HL-60 (cell line): ENCODE data around the gene TMEM121.

Experiments used
- CTCF ChIP-seq: IDR thresholded peaks from one replicate; pipeline ENCODE4 v1.5.1; 2011; ENCODE audit warnings: low read length, control low read depth, inconsistent platforms; ENCODE audit not compliant: insufficient read depth
- GABPA ChIP-seq: IDR thresholded peaks from 2 replicates; pipeline ENCODE4 v1.6.1; 2012; ENCODE audit warnings: low read depth
- POLR2AphosphoS5 ChIP-seq: IDR thresholded peaks from 2 replicates; pipeline ENCODE4 v1.6.1; 2012; ENCODE audit warnings: low read depth
- REST ChIP-seq: IDR thresholded peaks from 2 replicates; pipeline ENCODE4 v1.6.1; 2012; ENCODE audit warnings: low read depth; ENCODE audit not compliant: insufficient replicate concordance
- SPI1 ChIP-seq: IDR thresholded peaks from 2 replicates; pipeline ENCODE4 v1.6.1; 2012; ENCODE audit warnings: low read depth, mild to moderate bottlenecking, borderline replicate concordance

DNA sequence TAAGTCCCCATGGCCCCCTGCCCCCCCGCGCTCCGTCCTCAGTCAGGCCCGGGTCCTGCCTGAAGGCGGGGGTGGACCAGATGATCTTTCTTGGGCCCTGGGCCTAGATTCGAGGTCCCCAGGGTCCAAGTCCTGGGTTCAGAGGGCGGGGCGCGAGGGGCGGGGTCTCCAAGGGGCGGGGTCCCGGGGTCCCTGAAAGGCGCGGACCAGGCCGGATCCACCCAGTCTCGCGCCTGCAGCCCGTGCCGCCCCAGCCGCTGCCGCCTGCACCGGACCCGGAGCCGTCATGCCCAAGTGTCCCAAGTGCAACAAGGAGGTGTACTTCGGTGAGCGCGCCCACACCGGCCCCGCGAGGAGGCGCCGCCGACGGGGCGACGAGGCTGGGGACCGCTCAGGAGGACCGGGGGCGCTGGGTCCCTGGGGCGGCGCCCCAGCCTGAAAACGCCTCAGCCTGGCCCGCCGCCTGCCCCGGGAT lies 39.4 kb upstream of the TMEM121 start:
- no peak for TF ChIP-seq CTCF
- TF ChIP-seq GABPA: no peak
- TF ChIP-seq REST: no peak
- TF ChIP-seq POLR2AphosphoS5: no peak
- TF ChIP-seq SPI1: no peak
